NCI-H510A treated with DMSO at 0.1 percent for 48 hours (cell line): ENCODE results near the gene JAKMIP1.
A peak's percentile ranks its signal among the peaks of the same experiment; 100 is the strongest.

Experiments used
- DNase-seq: peaks from one replicate; lab custom pipeline; 2025; lab: John Stamatoyannopoulos, UW

Gene JAKMIP1

GRCh38 chr4:6095023-6095752, 105.2 kb downstream of the JAKMIP1 start:
- no peak for DNase-seq

GRCh38 chr4:6093671-6094070, 106.7 kb downstream of the JAKMIP1 start:
- no peak for DNase-seq

- DNase-seq: no peak
Observed at GRCh38 chr4:6092971-6093370, 107.4 kb downstream of the JAKMIP1 start.

GRCh38 chr4:6092131-6092530, 108.2 kb downstream of the JAKMIP1 start:
- DNase-seq: peak; percentile 1

GRCh38 chr4:6090931-6091330, 109.4 kb downstream of the JAKMIP1 start:
- no peak for DNase-seq

- DNase-seq: no peak
Observed at GRCh38 chr4:6088950-6089349, 111.4 kb downstream of the JAKMIP1 start.

- peak; percentile 24 for DNase-seq
Observed at GRCh38 chr4:6087669-6088341, 112.5 kb downstream of the JAKMIP1 start.

GRCh38 chr4:6086846-6087245, 113.5 kb downstream of the JAKMIP1 start:
- no peak for DNase-seq

GRCh38 chr4:6085691-6086628, 114.4 kb downstream of the JAKMIP1 start:
- DNase-seq: no peak

- DNase-seq: no peak
Observed at GRCh38 chr4:6085028-6085690, 115.2 kb downstream of the JAKMIP1 start.

GRCh38 chr4:6079965-6080364, 120.4 kb downstream of the JAKMIP1 start:
- DNase-seq: no peak

GRCh38 chr4:6078560-6078959, 121.8 kb downstream of the JAKMIP1 start:
- DNase-seq: no peak

GRCh38 chr4:6076391-6076790, 124.0 kb downstream of the JAKMIP1 start:
- DNase-seq: no peak

GRCh38 chr4:6074758-6075157, 125.6 kb downstream of the JAKMIP1 start:
- DNase-seq: no peak

- DNase-seq: peak; percentile 43
Observed at GRCh38 chr4:6071959-6072720, 128.2 kb downstream of the JAKMIP1 start.

GRCh38 chr4:6071191-6071958, 129.0 kb downstream of the JAKMIP1 start:
- no peak for DNase-seq

- no peak for DNase-seq
Observed at GRCh38 chr4:6069845-6070709, 130.3 kb downstream of the JAKMIP1 start.

GRCh38 chr4:6068986-6069385, 131.4 kb downstream of the JAKMIP1 start:
- DNase-seq: no peak

GRCh38 chr4:6065934-6066590, 134.3 kb downstream of the JAKMIP1 start:
- DNase-seq: no peak
